WTC11 (cell line): Measurements from ENCODE around the gene NUDT17. TPM values are rescaled to one million over a fixed set of nuclear protein-coding genes. Genes with fewer than 3 reads are reported as not detected.

Experiments
- ATAC-seq: fragments of 200-7000 bp; cut with Tn5 transposase; 2 replicates; pipeline ENCODE4 v1.10.0; 2021; ENCODE audit warnings: mild to moderate bottlenecking, moderate library complexity
- CTCF ChIA-PET: fragments of 300-600 bp; sonication (Branson Sonifier 250); formaldehyde crosslinking; loops from one replicate; lab custom pipeline; 2021; ENCODE audit warnings: antibody characterized with exemption; lab: Charles Lee
- POLR2A ChIA-PET: fragments of 350-600 bp; sonication (Branson Sonifier 250); formaldehyde crosslinking; loops from one replicate; lab custom pipeline; 2021; ENCODE audit warnings: antibody characterized with exemption; lab: Charles Lee
- DNase-seq: peaks from one replicate; pipeline ENCODE4 v3.0.0; 2021; ENCODE audit warnings: low spot score
- H3K27ac Mint-ChIP-seq: 2 replicates; pipeline ENCODE4 v1.8.0; 2021; ENCODE audit warnings: mixed read lengths
- H3K27me3 Mint-ChIP-seq: 2 replicates; pipeline ENCODE4 v1.8.0; 2021; ENCODE audit warnings: low read depth, mild to moderate bottlenecking, moderate library complexity, mixed read lengths
- H3K36me3 Mint-ChIP-seq: 2 replicates; pipeline ENCODE4 v1.8.0; 2021; ENCODE audit warnings: mixed read lengths
- H3K4me1 Mint-ChIP-seq: 2 replicates; pipeline ENCODE4 v1.8.0; 2022; ENCODE audit warnings: mixed read lengths
- H3K4me3 Mint-ChIP-seq: 2 replicates; pipeline ENCODE4 v1.8.0; 2021; ENCODE audit warnings: mild to moderate bottlenecking, moderate library complexity, mixed read lengths
- H3K9me3 Mint-ChIP-seq: 2 replicates; pipeline ENCODE4 v1.8.0; 2021; ENCODE audit warnings: mixed read lengths
- ATF6 ChIP-seq: sonication (generic); formaldehyde crosslinking; IDR thresholded peaks from 2 replicates; pipeline ENCODE4 v1.8.1; 2023; ENCODE audit warnings: mild to moderate bottlenecking, missing genetic modification reagents
- CREB1 ChIP-seq: sonication (generic); formaldehyde crosslinking; IDR thresholded peaks from 2 replicates; pipeline ENCODE4 v1.8.0; 2023; ENCODE audit warnings: mild to moderate bottlenecking, missing genetic modification reagents
- CTCF ChIP-seq: fragments of 200-600 bp; IDR thresholded peaks from 2 replicates; pipeline ENCODE4 v1.8.0; 2022; ENCODE audit warnings: antibody characterized with exemption
- ELF4 ChIP-seq: sonication (generic); formaldehyde crosslinking; IDR thresholded peaks from 2 replicates; pipeline ENCODE4 v1.8.1; 2022; ENCODE audit warnings: low read depth, mild to moderate bottlenecking, moderate library complexity, missing genetic modification reagents
- FOXK1 ChIP-seq: sonication (generic); formaldehyde crosslinking; IDR thresholded peaks from 2 replicates; pipeline ENCODE4 v1.8.0; 2022; ENCODE audit warnings: mild to moderate bottlenecking, moderate library complexity, missing genetic modification reagents
- GABPB1 ChIP-seq: sonication (generic); formaldehyde crosslinking; IDR thresholded peaks from 2 replicates; pipeline ENCODE4 v1.8.1; 2023; ENCODE audit warnings: mild to moderate bottlenecking, missing genetic modification reagents
- GTF2I ChIP-seq: fragments of 250-450 bp; sonication (Bioruptor Pico); conservative IDR thresholded peaks from 2 replicates; pipeline ENCODE4 v1.4.0; 2021; ENCODE audit warnings: mild to moderate bottlenecking
- HMGXB4 ChIP-seq: sonication (generic); formaldehyde crosslinking; IDR thresholded peaks from 2 replicates; pipeline ENCODE4 v1.8.1; 2023; ENCODE audit warnings: mild to moderate bottlenecking, moderate library complexity, missing genetic modification reagents
- IRF2 ChIP-seq: sonication (generic); formaldehyde crosslinking; IDR thresholded peaks from 2 replicates; pipeline ENCODE4 v1.8.0; 2022; ENCODE audit warnings: low read depth, missing genetic modification reagents, borderline replicate concordance
- MAX ChIP-seq: sonication (generic); formaldehyde crosslinking; IDR thresholded peaks from 2 replicates; pipeline ENCODE4 v1.8.0; 2022; ENCODE audit warnings: mild to moderate bottlenecking, missing genetic modification reagents
- MXD4 ChIP-seq: fragments of 250-450 bp; sonication (Bioruptor Pico); IDR thresholded peaks from 2 replicates; pipeline ENCODE4 v1.8.0; 2021; ENCODE audit warnings: mild to moderate bottlenecking, moderate library complexity, borderline replicate concordance
- NFATC4 ChIP-seq: fragments of 250-450 bp; sonication (Bioruptor Pico); IDR thresholded peaks from 2 replicates; pipeline ENCODE4 v1.9.0; 2021; ENCODE audit warnings: mild to moderate bottlenecking
- NFYB ChIP-seq: sonication (generic); formaldehyde crosslinking; conservative IDR thresholded peaks from 2 replicates; pipeline ENCODE4 v1.8.0; 2022; ENCODE audit warnings: low read depth, missing genetic modification reagents
- NR2C2 ChIP-seq: sonication (generic); formaldehyde crosslinking; IDR thresholded peaks from 2 replicates; pipeline ENCODE4 v1.8.0; 2022; ENCODE audit warnings: mild to moderate bottlenecking, missing genetic modification reagents
- OVOL2 ChIP-seq: fragments of 250-450 bp; sonication (Bioruptor Pico); IDR thresholded peaks from 2 replicates; pipeline ENCODE4 v1.9.0; 2021; ENCODE audit warnings: mild to moderate bottlenecking, borderline replicate concordance
- RORB ChIP-seq: fragments of 250-450 bp; sonication (Bioruptor Pico); IDR thresholded peaks from 2 replicates; pipeline ENCODE4 v1.9.0; 2021; ENCODE audit warnings: mild to moderate bottlenecking
- SMAD3 ChIP-seq: sonication (generic); formaldehyde crosslinking; IDR thresholded peaks from 2 replicates; pipeline ENCODE4 v1.8.0; 2022; ENCODE audit warnings: missing genetic modification reagents, mild to moderate bottlenecking, borderline replicate concordance
- TEAD1 ChIP-seq: sonication (generic); formaldehyde crosslinking; IDR thresholded peaks from 2 replicates; pipeline ENCODE4 v1.8.0; 2022; ENCODE audit warnings: mild to moderate bottlenecking, missing genetic modification reagents
- USF1 ChIP-seq: sonication (generic); formaldehyde crosslinking; IDR thresholded peaks from 2 replicates; pipeline ENCODE4 v1.8.0; 2022; ENCODE audit warnings: mild to moderate bottlenecking, missing genetic modification reagents
- ZBTB43 ChIP-seq: sonication (generic); formaldehyde crosslinking; IDR thresholded peaks from 2 replicates; pipeline ENCODE4 v1.8.1; 2023; ENCODE audit warnings: mild to moderate bottlenecking, missing genetic modification reagents
- ZNF219 ChIP-seq: sonication (generic); formaldehyde crosslinking; IDR thresholded peaks from 2 replicates; pipeline ENCODE4 v1.8.0; 2023; ENCODE audit warnings: missing genetic modification reagents, mild to moderate bottlenecking, borderline replicate concordance
- ZNF232 ChIP-seq: sonication (generic); formaldehyde crosslinking; IDR thresholded peaks from 2 replicates; pipeline ENCODE4 v1.8.0; 2022; ENCODE audit warnings: mild to moderate bottlenecking, missing genetic modification reagents
- ZNF317 ChIP-seq: sonication (generic); formaldehyde crosslinking; IDR thresholded peaks from 2 replicates; pipeline ENCODE4 v1.8.1; 2023; ENCODE audit warnings: low read depth, mild to moderate bottlenecking, moderate library complexity, missing genetic modification reagents, borderline replicate concordance
- ZNF532 ChIP-seq: fragments of 250-450 bp; sonication (Bioruptor Pico); IDR thresholded peaks from 2 replicates; pipeline ENCODE4 v1.9.0; 2021; ENCODE audit warnings: mild to moderate bottlenecking, borderline replicate concordance
- total RNA-seq: library from RNA; stranded (reverse); gene quantifications from 3 replicates; pipeline ENCODE4 v1.2.3, GENCODE V29; 2021

NUDT17 gene
- total RNA-seq, 1 experiment from 2014 or later = 2.7 TPM

- TF ChIP-seq RORB (CRISPR knock-in tag) (no peak), GABPB1 (CRISPR knock-in tag) (no peak), ZNF232 (CRISPR knock-in tag) (no peak), TEAD1 (CRISPR knock-in tag) (no peak), ZNF317 (CRISPR knock-in tag) (no peak), CREB1 (no peak), GTF2I (CRISPR knock-in tag) (no peak)
- TF ChIP-seq, all 79 proteins: peak for 0
- Mint-ChIP-seq H3K27ac (peak overlapping the region; percentile 41; the same call in 1 of the 2 replicates), H3K4me3 (no peak overlapping the region), H3K27me3 (peaks cover 30% of the 10 kb centered on the region), H3K36me3 (no peaks in the 10 kb centered on the region), H3K9me3 (no peaks in the 10 kb centered on the region), H3K4me1 (peaks cover 25% of the 10 kb centered on the region)
- ATAC-seq (no peak), DNase-seq (no peak)
- ChIA-PET POLR2A (no interaction called here), CTCF (interaction anchor here (1.5 to 3.3 kb wide), 3 partner anchors 14 to 41 kb away, joined by 7 to 39 read pairs (median 9); partner anchors contain the start of gene NUDT17)
Measured at GRCh38 chr1:145887631-145888030, 42.2 kb downstream of the NUDT17 start.

- no peak for TF ChIP-seq NFATC4 (CRISPR knock-in tag)
- TF ChIP-seq ZNF219 (CRISPR knock-in tag) = no peak
- TF ChIP-seq NR2C2 (CRISPR knock-in tag) = no peak
- TF ChIP-seq IRF2 (CRISPR knock-in tag) = no peak
- TF ChIP-seq ELF4 = no peak
- TF ChIP-seq NFYB (CRISPR knock-in tag) = no peak
- TF ChIP-seq HMGXB4 (CRISPR knock-in tag) = no peak
- TF ChIP-seq ZNF317 (CRISPR knock-in tag) = no peak
- no peak for TF ChIP-seq CTCF
- no peak for TF ChIP-seq SMAD3 (CRISPR knock-in tag)
- no peak for TF ChIP-seq MAX (CRISPR knock-in tag)
- no peak for TF ChIP-seq USF1 (CRISPR knock-in tag)
- TF ChIP-seq ZNF532 = no peak
- TF ChIP-seq ATF6 (CRISPR knock-in tag) = no peak
- TF ChIP-seq MXD4 (CRISPR knock-in tag) = no peak
- TF ChIP-seq OVOL2 (CRISPR knock-in tag) = no peak
- no peak for TF ChIP-seq FOXK1 (CRISPR knock-in tag)
- TF ChIP-seq ZBTB43 (CRISPR knock-in tag) = no peak
- POLR2A ChIA-PET = no interaction called here
- Mint-ChIP-seq H3K27me3 (peaks cover 12% of the 10 kb centered on the region), H3K9me3 (no peaks in the 10 kb centered on the region), H3K27ac (no peak overlapping the region), H3K36me3 (no peaks in the 10 kb centered on the region), H3K4me1 (peaks cover 29% of the 10 kb centered on the region), H3K4me3 (no peak overlapping the region)
- CTCF ChIA-PET = interaction anchor here (3.7 kb wide), 1 partner anchor 31 kb away, joined by 65 read pairs; the partner anchor contains the start of gene PIAS3
- ATAC-seq = no peak
- DNase-seq = no peak
Measured at GRCh38 chr1:145889722-145890121, 44.3 kb downstream of the NUDT17 start.
